WERI-Rb-1 (cell line): ENCODE measurements around the gene IPO7.
"Not testable (repeated sequence)": the region's sequence is repeated elsewhere in the genome, so short reads cannot be mapped to it uniquely, and the experiment has no call there.

Source experiments
- DNase-seq: peaks from one replicate; pipeline ENCODE4 v3.0.0-alpha.2; 2020
- H3K27ac ChIP-seq: fragments of 250-450 bp; sonication (Bioruptor Pico); 2 replicates; pipeline ENCODE4 v1.5.1; 2020; ENCODE audit warnings: mild to moderate bottlenecking, moderate library complexity
- H3K27me3 ChIP-seq: fragments of 250-450 bp; sonication (Bioruptor Pico); 2 replicates; pipeline ENCODE4 v1.5.1; 2021; ENCODE audit warnings: mild to moderate bottlenecking, low read depth, moderate library complexity; ENCODE audit not compliant: insufficient read depth, severe bottlenecking
- H3K36me3 ChIP-seq: fragments of 250-450 bp; sonication (Bioruptor Pico); 2 replicates; pipeline ENCODE4 v1.5.1; 2020; ENCODE audit warnings: mild to moderate bottlenecking, moderate library complexity
- H3K4me3 ChIP-seq: 2 replicates; pipeline ENCODE4 v1.5.1; 2011; ENCODE audit warnings: low read depth, mild to moderate bottlenecking, control low read depth, low read length
- H3K9me3 ChIP-seq: fragments of 250-450 bp; sonication (Bioruptor Pico); 2 replicates; pipeline ENCODE4 v1.5.1; 2021; ENCODE audit warnings: mild to moderate bottlenecking, moderate library complexity; ENCODE audit not compliant: severe bottlenecking
- TF ChIP-seq, protein P1 (sequence below): IDR thresholded peaks from 2 replicates; pipeline ENCODE4 v1.5.1; 2011; ENCODE audit warnings: low read depth, mild to moderate bottlenecking, control low read depth, inconsistent platforms, low read length

IPO7 gene

DNA sequence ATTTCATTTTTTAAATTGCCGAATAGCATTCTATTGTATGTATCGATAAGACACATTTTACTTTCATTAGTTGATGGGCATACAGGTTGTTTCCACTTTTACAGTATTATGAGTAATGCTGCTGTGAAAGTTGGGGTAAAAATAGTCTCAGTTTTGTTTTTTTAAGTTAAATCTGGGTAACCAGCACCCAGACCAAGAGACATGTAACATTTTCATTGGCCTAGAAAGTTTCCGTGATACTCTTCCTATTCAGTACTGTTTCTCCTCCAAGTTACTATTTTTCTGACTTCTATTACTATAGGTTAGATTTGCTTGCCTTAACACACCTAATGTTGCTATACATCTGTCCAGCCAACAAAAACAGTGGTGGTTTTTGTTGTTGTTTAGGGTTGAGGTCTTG is 12.3 kb downstream of the IPO7 start:
- DNase-seq, result no peak
- Histone ChIP-seq H3K9me3 (no peaks in the 10 kb centered on the region), H3K4me3 (no peak overlapping the region), H3K27ac (no peak overlapping the region), H3K36me3 (peaks cover 36% of the 10 kb centered on the region), H3K27me3 (no peaks in the 10 kb centered on the region)
- TF ChIP-seq, protein P1, sequence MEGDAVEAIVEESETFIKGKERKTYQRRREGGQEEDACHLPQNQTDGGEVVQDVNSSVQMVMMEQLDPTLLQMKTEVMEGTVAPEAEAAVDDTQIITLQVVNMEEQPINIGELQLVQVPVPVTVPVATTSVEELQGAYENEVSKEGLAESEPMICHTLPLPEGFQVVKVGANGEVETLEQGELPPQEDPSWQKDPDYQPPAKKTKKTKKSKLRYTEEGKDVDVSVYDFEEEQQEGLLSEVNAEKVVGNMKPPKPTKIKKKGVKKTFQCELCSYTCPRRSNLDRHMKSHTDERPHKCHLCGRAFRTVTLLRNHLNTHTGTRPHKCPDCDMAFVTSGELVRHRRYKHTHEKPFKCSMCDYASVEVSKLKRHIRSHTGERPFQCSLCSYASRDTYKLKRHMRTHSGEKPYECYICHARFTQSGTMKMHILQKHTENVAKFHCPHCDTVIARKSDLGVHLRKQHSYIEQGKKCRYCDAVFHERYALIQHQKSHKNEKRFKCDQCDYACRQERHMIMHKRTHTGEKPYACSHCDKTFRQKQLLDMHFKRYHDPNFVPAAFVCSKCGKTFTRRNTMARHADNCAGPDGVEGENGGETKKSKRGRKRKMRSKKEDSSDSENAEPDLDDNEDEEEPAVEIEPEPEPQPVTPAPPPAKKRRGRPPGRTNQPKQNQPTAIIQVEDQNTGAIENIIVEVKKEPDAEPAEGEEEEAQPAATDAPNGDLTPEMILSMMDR, result no peak

- Histone ChIP-seq H3K9me3 (no peaks in the 10 kb centered on the region), H3K27ac (no peak overlapping the region), H3K4me3 (no peak overlapping the region), H3K36me3 (peaks cover 33% of the 10 kb centered on the region), H3K27me3 (no peaks in the 10 kb centered on the region)
- TF ChIP-seq, protein P1, result no peak
- no peak for DNase-seq
These were observed 13.6 kb downstream of the IPO7 start for GRCh38 chr11:9397746-9398680.

GRCh38 chr11:9399466-9399865 is 15.0 kb downstream of the IPO7 start:
- Histone ChIP-seq H3K27ac (no peak overlapping the region), H3K4me3 (no peak overlapping the region), H3K27me3 (no peaks in the 10 kb centered on the region), H3K36me3 (peaks cover 34% of the 10 kb centered on the region), H3K9me3 (no peaks in the 10 kb centered on the region)
- DNase-seq, result no peak
- TF ChIP-seq, protein P1, result no peak

- not testable (repeated sequence) for DNase-seq, H3K27ac ChIP-seq, H3K27me3 ChIP-seq, H3K9me3 ChIP-seq, H3K4me3 ChIP-seq
- peaks cover 44% of the 10 kb centered on the region for H3K36me3 ChIP-seq
These were observed 17.4 kb downstream of the IPO7 start for GRCh38 chr11:9401884-9402283.

GRCh38 chr11:9428706-9429105 is 44.3 kb downstream of the IPO7 start:
- no peak overlapping the region for H3K27ac ChIP-seq
- no peaks in the 10 kb centered on the region for H3K9me3 ChIP-seq
- no peaks in the 10 kb centered on the region for H3K27me3 ChIP-seq
- TF ChIP-seq, protein P1, result no peak
- peaks cover 96% of the 10 kb centered on the region for H3K36me3 ChIP-seq
- no peak overlapping the region for H3K4me3 ChIP-seq
- DNase-seq, result no peak

DNA sequence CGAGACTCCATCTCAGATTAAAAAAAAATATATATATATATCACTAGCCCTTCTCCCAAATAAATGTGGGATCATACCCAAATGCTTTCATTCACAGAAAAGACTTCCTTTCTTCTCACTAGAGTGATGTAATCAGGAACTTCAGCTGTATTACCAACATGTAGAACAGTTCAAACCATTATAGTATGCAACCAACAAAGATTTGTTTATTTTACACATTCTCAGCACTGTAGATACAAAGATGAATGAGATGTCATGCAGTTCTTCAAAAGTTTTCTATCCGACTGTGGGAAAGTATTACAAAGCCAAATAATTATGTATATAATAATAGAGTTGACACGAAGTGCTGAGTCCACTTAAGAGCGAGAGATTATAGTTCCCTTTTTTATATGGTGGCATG is 54.2 kb downstream of the IPO7 start:
- Histone ChIP-seq H3K27ac (no peak overlapping the region; the same call in 1 of the 2 replicates), H3K4me3 (no peak overlapping the region), H3K36me3 (peaks cover 97% of the 10 kb centered on the region), H3K27me3 (no peaks in the 10 kb centered on the region), H3K9me3 (no peaks in the 10 kb centered on the region)
- TF ChIP-seq, protein P1, result no peak
- DNase-seq, result no peak
